ENCODE results near the gene IL36A. TPM values are rescaled to one million over a fixed set of nuclear protein-coding genes. Genes with fewer than 3 reads are reported as not detected.
A peak's percentile ranks its signal among the peaks of the same experiment; 100 is the strongest.

The IL36A gene
- total RNA-seq, 1 experiment from 2014 or later: not detected

GRCh38 chr2:112967023-112967422, 38.2 kb upstream of the IL36A start:
- no peak overlapping the region for H3K27ac ChIP-seq
- ChIA-PET POLR2A (ENCODE audit: unreplicated experiment) (no interaction called here), CTCF (no interaction called here)
- no peaks in the 10 kb centered on the region for H3K9me2 ChIP-seq (ENCODE audit: insufficient read depth)
- no peaks in the 10 kb centered on the region for H4K20me1 ChIP-seq (ENCODE audit: insufficient read depth)
- TF ChIP-seq EZH2 (IDR thresholded peaks at IDR 0.05; ENCODE audit: low read depth) (no peak), CTCF (conservative IDR thresholded peaks at IDR 0.05) (no peak)
- H2AFZ ChIP-seq: no peak overlapping the region
- H3K4me2 ChIP-seq: no peak overlapping the region
- no peaks in the 10 kb centered on the region for H3K79me2 ChIP-seq (ENCODE audit: low read depth)
- no peak overlapping the region for H3K4me3 ChIP-seq
- BruUV-seq (replicated peaks): no TSS peak
- no peaks in the 10 kb centered on the region for H3F3A ChIP-seq (ENCODE audit: insufficient read depth, low read depth)
- no peaks in the 10 kb centered on the region for H3K9me3 ChIP-seq (ENCODE audit: insufficient read depth, low read depth)
- no peaks in the 10 kb centered on the region for H3K27me3 ChIP-seq (ENCODE audit: insufficient read depth, low read depth)
- peak in 1 of 2 experiments; percentile 1 for DNase-seq
- H3K4me1 ChIP-seq (replicated peaks; ENCODE audit: insufficient read depth): no peaks in the 10 kb centered on the region
- no peaks in the 10 kb centered on the region for H3K36me3 ChIP-seq (ENCODE audit: low read depth)
- intact Hi-C loops (cut with micrococcal nuclease; ENCODE audit: unreplicated experiment): loop anchor here (10.0 kb wide), 1 partner anchor 428 kb away; no protein-coding TSS in a partner anchor

GRCh38 chr2:112972423-112973086, 32.7 kb upstream of the IL36A start:
- CTCF ChIA-PET: no interaction called here
- intact Hi-C loops (cut with micrococcal nuclease; ENCODE audit: unreplicated experiment): no loop called here

GRCh38 chr2:112973156-112973555, 32.1 kb upstream of the IL36A start:
- Histone ChIP-seq H3K79me2 (ENCODE audit: low read depth) (no peaks in the 10 kb centered on the region), H2AFZ (no peak overlapping the region), H3K4me1 (replicated peaks; ENCODE audit: insufficient read depth) (0 out of 2 replicates have a peak, but pooled peaks cover 5% of the 10 kb centered on the region), H3K36me3 (ENCODE audit: low read depth) (no peaks in the 10 kb centered on the region), H3F3A (ENCODE audit: insufficient read depth, low read depth) (no peaks in the 10 kb centered on the region), H3K4me2 (no peak overlapping the region), H3K9me2 (ENCODE audit: insufficient read depth) (no peaks in the 10 kb centered on the region), H3K9me3 (ENCODE audit: insufficient read depth, low read depth) (no peaks in the 10 kb centered on the region), H4K20me1 (ENCODE audit: insufficient read depth) (no peaks in the 10 kb centered on the region), H3K27me3 (ENCODE audit: insufficient read depth, low read depth) (no peaks in the 10 kb centered on the region), H3K4me3 (no peak overlapping the region), H3K27ac (no peak overlapping the region)
- ChIA-PET POLR2A (ENCODE audit: unreplicated experiment) (interaction anchor here (0.6 kb wide), 1 partner anchor 140 kb away, joined by 3 read pairs; no protein-coding TSS in a partner anchor), CTCF (no interaction called here)
- intact Hi-C loops (cut with micrococcal nuclease; ENCODE audit: unreplicated experiment): no loop called here
- DNase-seq: peak in 1 of 2 experiments; percentile 38
- no TSS peak for BruUV-seq (replicated peaks)
- TF ChIP-seq EZH2 (IDR thresholded peaks at IDR 0.05; ENCODE audit: low read depth): no peak

More at GRCh38 chr2:112972423-112973086, 32.7 kb upstream of the IL36A start:
- Histone ChIP-seq H3K9me2 (ENCODE audit: insufficient read depth) (no peaks in the 10 kb centered on the region), H3K27ac (no peak overlapping the region), H3K4me2 (no peak overlapping the region), H3K36me3 (ENCODE audit: low read depth) (no peaks in the 10 kb centered on the region), H2AFZ (no peak overlapping the region), H3F3A (ENCODE audit: insufficient read depth, low read depth) (no peaks in the 10 kb centered on the region), H3K9me3 (ENCODE audit: insufficient read depth, low read depth) (no peaks in the 10 kb centered on the region), H3K27me3 (ENCODE audit: insufficient read depth, low read depth) (no peaks in the 10 kb centered on the region), H4K20me1 (ENCODE audit: insufficient read depth) (no peaks in the 10 kb centered on the region), H3K4me3 (no peak overlapping the region), H3K4me1 (replicated peaks; ENCODE audit: insufficient read depth) (0 out of 2 replicates have a peak, but pooled peaks cover 5% of the 10 kb centered on the region), H3K79me2 (ENCODE audit: low read depth) (no peaks in the 10 kb centered on the region)
- peak in 1 of 2 experiments; percentile 38 for DNase-seq
- POLR2A ChIA-PET (ENCODE audit: unreplicated experiment): interaction anchor here (0.6 kb wide), 1 partner anchor 141 kb away, joined by 3 read pairs; no protein-coding TSS in a partner anchor
- no TSS peak for BruUV-seq (replicated peaks)
- no peak for TF ChIP-seq EZH2 (IDR thresholded peaks at IDR 0.05; ENCODE audit: low read depth)
- TF ChIP-seq CTCF (conservative IDR thresholded peaks at IDR 0.05): no peak
